ENCODE measurements around the gene CKMT1B.

DNA sequence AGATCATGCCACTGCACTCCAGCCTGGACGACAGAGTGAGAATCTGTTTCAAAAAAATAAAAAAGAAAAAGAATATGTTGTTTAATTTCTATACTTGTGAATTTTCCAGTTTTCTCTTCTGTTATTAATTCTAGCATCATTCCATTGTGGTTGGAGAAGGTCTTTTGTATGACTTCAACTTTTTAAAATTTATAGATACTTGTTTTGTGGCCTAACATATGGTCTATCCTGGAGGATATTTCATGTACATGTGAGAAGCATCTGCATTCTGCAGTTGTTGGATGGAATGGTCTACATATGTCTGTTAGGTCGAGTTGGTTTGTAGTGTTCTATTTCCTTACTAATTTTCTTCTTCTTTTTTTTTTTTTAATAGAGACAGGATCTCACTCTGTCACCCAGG is 40.8 kb upstream of the CKMT1B start:
- TF ChIP-seq, protein P1, sequence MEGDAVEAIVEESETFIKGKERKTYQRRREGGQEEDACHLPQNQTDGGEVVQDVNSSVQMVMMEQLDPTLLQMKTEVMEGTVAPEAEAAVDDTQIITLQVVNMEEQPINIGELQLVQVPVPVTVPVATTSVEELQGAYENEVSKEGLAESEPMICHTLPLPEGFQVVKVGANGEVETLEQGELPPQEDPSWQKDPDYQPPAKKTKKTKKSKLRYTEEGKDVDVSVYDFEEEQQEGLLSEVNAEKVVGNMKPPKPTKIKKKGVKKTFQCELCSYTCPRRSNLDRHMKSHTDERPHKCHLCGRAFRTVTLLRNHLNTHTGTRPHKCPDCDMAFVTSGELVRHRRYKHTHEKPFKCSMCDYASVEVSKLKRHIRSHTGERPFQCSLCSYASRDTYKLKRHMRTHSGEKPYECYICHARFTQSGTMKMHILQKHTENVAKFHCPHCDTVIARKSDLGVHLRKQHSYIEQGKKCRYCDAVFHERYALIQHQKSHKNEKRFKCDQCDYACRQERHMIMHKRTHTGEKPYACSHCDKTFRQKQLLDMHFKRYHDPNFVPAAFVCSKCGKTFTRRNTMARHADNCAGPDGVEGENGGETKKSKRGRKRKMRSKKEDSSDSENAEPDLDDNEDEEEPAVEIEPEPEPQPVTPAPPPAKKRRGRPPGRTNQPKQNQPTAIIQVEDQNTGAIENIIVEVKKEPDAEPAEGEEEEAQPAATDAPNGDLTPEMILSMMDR (IDR thresholded peaks at IDR 0.05; ENCODE audit: insufficient read depth, low read depth, low read length), result no peak
- no peak for TF ChIP-seq EZH2 (IDR thresholded peaks at IDR 0.05; ENCODE audit: insufficient read depth, low read length)

Data from astrocyte (in vitro differentiated cells and primary cell).